ENCODE measurements around the gene IGF1R. TPM values are rescaled to one million over a fixed set of nuclear protein-coding genes. Genes with fewer than 3 reads are reported as not detected.
A peak's percentile ranks its signal among the peaks of the same experiment; 100 is the strongest.

Gene IGF1R
- total RNA-seq (100 to 1,000 TPM in 1 of 9 donors, 10 to 100 TPM in 8; 44.1 to 138 (median 73.0) TPM), polyA plus RNA-seq (10 to 100 TPM in 2 of 3 donors, 1 to 10 TPM in 1; 8.6 to 27.4 (median 11.2) TPM)
- long read RNA-seq, donor 1: 0 reads
- long read RNA-seq, donor 2, full-length matches to known transcripts: 5 of 5 reads
- long read RNA-seq, donor 2, partial matches to known transcripts: 0 of 5 reads
- long read RNA-seq, donor 2, other reads (novel, unspliced or antisense): 0 of 5 reads
- long read RNA-seq, donor 3: 0 reads
- long read RNA-seq, donor 4, full-length matches to known transcripts: 2 of 13 reads
- long read RNA-seq, donor 4, partial matches to known transcripts: 1 of 13 reads
- long read RNA-seq, donor 4, other reads (novel, unspliced or antisense): 10 of 13 reads
- long read RNA-seq, donor 5, partial matches to known transcripts: 4 of 15 reads
- long read RNA-seq, donor 5, other reads (novel, unspliced or antisense): 11 of 15 reads
- long read RNA-seq, donor 6, partial matches to known transcripts: 0 of 5 reads
- long read RNA-seq, donor 6, other reads (novel, unspliced or antisense): 5 of 5 reads
- long read RNA-seq, donor 7, partial matches to known transcripts: 20 of 20 reads
- long read RNA-seq, donor 7, other reads (novel, unspliced or antisense): 0 of 20 reads
- long read RNA-seq, donor 8, full-length matches to known transcripts: 4 of 27 reads
- long read RNA-seq, donor 8, partial matches to known transcripts: 23 of 27 reads
- long read RNA-seq, donor 8, other reads (novel, unspliced or antisense): 0 of 27 reads
- long read RNA-seq, donor 9, partial matches to known transcripts: 6 of 7 reads
- long read RNA-seq, donor 9, other reads (novel, unspliced or antisense): 0 of 7 reads
- long read RNA-seq, donor 10, full-length matches to known transcripts: 3 of 18 reads
- long read RNA-seq, donor 10, partial matches to known transcripts: 15 of 18 reads
- long read RNA-seq, donor 10, other reads (novel, unspliced or antisense): 0 of 18 reads

- no peaks in the 10 kb centered on the region for H3K36me3 ChIP-seq (replicated peaks in 1 of 2)
- H3K27ac ChIP-seq: peak within 1 kb of the TSS in 4 of 5 donors; percentile 74 to 94 (median 90)
- TF ChIP-seq POLR2A (IDR thresholded peaks at IDR 0.05) (peak in 1 of 2 donors; percentile 83), CTCF (IDR thresholded peaks at IDR 0.05) (peak in 3 of 6 experiments; percentile 2 to 29 (median 25))
- H3K9me3 ChIP-seq (replicated peaks in 1 of 3): no peaks in the 10 kb centered on the region
- H3K4me3 ChIP-seq: peak within 1 kb of the TSS in 3 of 4 donors; percentile 87 to 96 (median 94)
- intact Hi-C loops (cut with DNase I): loop anchor here (5.0 to 10.0 kb wide), 2 partner anchors 123 to 131 kb away; no protein-coding TSS in a partner anchor
- DNase-seq: peak; percentile 85 to 90 (median 87)
- H3K27me3 ChIP-seq: peaks cover 26% of the 10 kb centered on the region
- peaks cover 0 to 20% of the 10 kb centered on the region in 2 donors for H3K4me1 ChIP-seq (replicated peaks in 1 of 2)
- 0 to 6% (median 1%) methylated on average over 11 to 104 of the region's 106 CpGs for WGBS, 4 donors
Measured at GRCh38 chr15:98647774-98648653, at the start of gene IGF1R. Gene IGF1R (plus strand): TSS chr15:98648539. CDS start chr15:98649582, 1,043 bp downstream.

- Histone ChIP-seq H3K27ac (peak overlapping the region in 3 of 5 donors; percentile 31 to 70 (median 41)), H3K9me3 (replicated peaks in 1 of 3) (no peaks in the 10 kb centered on the region), H3K36me3 (replicated peaks in 1 of 2) (no peaks in the 10 kb centered on the region), H3K4me3 (peak overlapping the region in 3 of 4 donors; percentile 53 to 70 (median 66)), H3K27me3 (no peaks in the 10 kb centered on the region), H3K4me1 (replicated peaks in 1 of 2) (peaks cover 4 to 5% of the 10 kb centered on the region in 2 donors)
- 4 to 10% (median 6%) methylated on average over 13 to 15 of the region's 15 CpGs for WGBS, 4 donors
- DNase-seq: peak; percentile 48 to 62 (median 57)
- TF ChIP-seq POLR2A (IDR thresholded peaks at IDR 0.05): peak in 1 of 2 donors; percentile 22
- no peak for TF ChIP-seq CTCF (IDR thresholded peaks at IDR 0.05)
- intact Hi-C loops (cut with DNase I): no loop called here
Measured at GRCh38 chr15:98599909-98600691, 48.2 kb upstream of the IGF1R start.

- intact Hi-C loops (cut with DNase I): no loop called here
- no peaks in the 10 kb centered on the region for H3K36me3 ChIP-seq (replicated peaks in 1 of 2)
- H3K4me1 ChIP-seq (replicated peaks in 1 of 2): peaks cover 1 to 2% of the 10 kb centered on the region in 2 donors
- H3K9me3 ChIP-seq (replicated peaks in 1 of 3): no peaks in the 10 kb centered on the region
- H3K4me3 ChIP-seq: no peak overlapping the region
- no peak for DNase-seq
- H3K27me3 ChIP-seq: peaks cover 7% of the 10 kb centered on the region
- WGBS, 4 donors: 90 to 92% (median 91%) methylated on average over 10 to 15 of the region's 15 CpGs
- TF ChIP-seq POLR2A (IDR thresholded peaks at IDR 0.05) (no peak), CTCF (IDR thresholded peaks at IDR 0.05) (no peak)
- no peak overlapping the region for H3K27ac ChIP-seq
Measured at GRCh38 chr15:98604983-98605382, 43.4 kb upstream of the IGF1R start.

Measured in adrenal gland (tissue), 19 donors.